Transverse colon (tissue), 4 donors: ENCODE results near the gene CYP2A7. TPM values are rescaled to one million over a fixed set of nuclear protein-coding genes. Genes with fewer than 3 reads are reported as not detected.
"Not testable (repeated sequence)": the region's sequence is repeated elsewhere in the genome, so short reads cannot be mapped to it uniquely, and the experiment has no call there.

Experiments
- DNase-seq: peaks from one replicate; pipeline ENCODE4 v3.0.0-alpha.2; 2019
- H3K27ac ChIP-seq, 4 donors: fragments of 200-600 bp; sonication (generic); 2 replicates each; pipeline ENCODE4 v1.5.1; 2016 to 2018; ENCODE audit warnings: inconsistent platforms in 4 of 4
- H3K27me3 ChIP-seq: fragments of 200-600 bp; sonication (generic); 2 replicates; pipeline ENCODE4 v1.5.1; 2017; ENCODE audit warnings: inconsistent platforms
- H3K36me3 ChIP-seq, 4 donors: fragments of 200-600 bp; sonication (generic); 2 replicates each; pipeline ENCODE4 v1.5.1; 2017 to 2019; ENCODE audit warnings: inconsistent platforms in 4 of 4
- H3K4me1 ChIP-seq, 4 donors: fragments of 200-600 bp; sonication (generic); 2 replicates each; pipeline ENCODE4 v1.5.1; 2017 to 2020; ENCODE audit warnings: inconsistent platforms in 4 of 4
- H3K4me3 ChIP-seq, 4 donors: fragments of 200-600 bp; sonication (generic); 1 replicate in 1 of 4; 2 replicates in 3 of 4; pipeline versions ENCODE4 v1.5.1 to v1.6.1; 2017 to 2019; ENCODE audit warnings: inconsistent platforms in 4 of 4
- H3K9me3 ChIP-seq, 2 donors: fragments of 200-600 bp; sonication (generic); 2 replicates each; pipeline ENCODE4 v1.5.1; 2017 to 2019; ENCODE audit warnings: inconsistent platforms in 2 of 2
- CTCF ChIP-seq, 5 experiments: fragments of 200-600 bp in 3 of 5; fragments of 450-650 bp in 2 of 5; sonication (generic) in 3 of 5; IDR thresholded peaks; 1 replicate in 2 of 5; 2 replicates in 3 of 5; pipeline ENCODE4 v1.5.1; 2016 to 2017; ENCODE audit warnings: antibody characterized with exemption in 5 of 5, inconsistent platforms in 3 of 5, mild to moderate bottlenecking in 2 of 5, moderate library complexity in 1 of 5
- EP300 ChIP-seq: sonication (generic); formaldehyde crosslinking; IDR thresholded peaks from one replicate; pipeline ENCODE4 v1.6.1; 2017; ENCODE audit warnings: antibody characterized with exemption, low read depth
- POLR2A ChIP-seq: fragments of 450-650 bp; IDR thresholded peaks from one replicate; pipeline ENCODE4 v1.6.1; 2016; ENCODE audit warnings: antibody characterized with exemption, mild to moderate bottlenecking, moderate library complexity
- POLR2AphosphoS5 ChIP-seq, 3 donors: sonication (generic); formaldehyde crosslinking; IDR thresholded peaks; one replicate each; pipeline ENCODE4 v1.6.1; 2016; ENCODE audit warnings: antibody characterized with exemption in 3 of 3
- WGBS, 2 donors: methylation state at CpG; one replicate each; pipeline ENCODE4 v1.1.5; 2018; ENCODE audit warnings: low coverage in 1 of 2; 5-methylcytosine and 5-hydroxymethylcytosine counted together
- in situ Hi-C, 4 donors: fragments of 200-750 bp; cut with MboI; loops; one replicate each; pipeline versions ENCODE4 v1.15.0 to v1.15.1; 2017; ENCODE audit warnings: low sequenced_read_pairs in 3 of 4, low pct_ligation_motif_present in 1 of 4, low pct_unique_long_range_greater_than_20kb in 1 of 4
- intact Hi-C: fragments of 100-400 bp; cut with DNase I; formaldehyde crosslinking; loops from one replicate; pipeline ENCODE4 v1.15.1; 2023; ENCODE audit warnings: low total_unique reads
- total RNA-seq, 4 donors: library from RNA; depleted of rRNA; stranded (reverse); fragments of >200 nt; gene quantifications; one replicate each; pipeline ENCODE4 v1.1.0, GENCODE V29; 2016

Gene CYP2A7
- total RNA-seq, 4 donors from 2014 or later, result not detected

DNA sequence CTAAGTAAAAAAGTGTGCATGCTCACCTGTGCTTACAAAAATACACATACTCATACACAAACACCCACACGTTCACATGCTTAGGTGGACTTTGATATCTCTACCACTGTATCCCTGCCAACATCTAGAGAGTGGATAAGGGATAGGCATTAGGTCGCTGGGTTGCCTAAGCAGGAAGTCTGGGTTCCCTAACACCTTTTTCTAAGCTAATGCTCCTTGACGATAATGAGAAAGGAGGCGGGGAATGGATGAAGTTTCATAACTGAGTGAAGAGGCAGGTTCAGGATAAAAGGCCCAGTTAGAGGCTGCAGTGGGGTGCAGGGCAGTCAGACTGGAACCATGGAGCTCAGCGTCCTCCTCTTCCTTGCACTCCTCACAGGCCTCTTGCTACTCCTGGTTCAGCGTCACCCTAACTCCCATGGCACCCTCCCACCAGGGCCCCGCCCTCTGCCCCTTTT is 41.9 kb upstream of the CYP2A7 start:
- H3K9me3 ChIP-seq, result peaks cover 4 to 12% of the 10 kb centered on the region in 2 donors
- no peak overlapping the region for H3K4me3 ChIP-seq
- WGBS, 2 donors, result 20 to 65% methylated on average over 1 to 7 of the region's 7 CpGs
- H3K4me1 ChIP-seq, result peaks cover 14 to 33% (median 19%) of the 10 kb centered on the region in 4 donors
- in situ Hi-C loops (no loop called here), intact Hi-C loops (no loop called here)
- H3K27me3 ChIP-seq, result no peaks in the 10 kb centered on the region
- DNase-seq, result no peak
- no peak for TF ChIP-seq POLR2A
- TF ChIP-seq EP300, result no peak
- TF ChIP-seq CTCF (IDR thresholded peaks at IDR 0.05), result no peak
- TF ChIP-seq POLR2AphosphoS5 (IDR thresholded peaks at IDR 0.05), result peak in 1 of 3 donors; percentile 46
- H3K27ac ChIP-seq, result peak overlapping the region; percentile 3 to 68 (median 34)
- H3K36me3 ChIP-seq, result no peaks in the 10 kb centered on the region

GRCh38 chr19:40922237-40923160 is 40.5 kb upstream of the CYP2A7 start:
- H3K4me3 ChIP-seq, in situ Hi-C loops, intact Hi-C loops, H3K36me3 ChIP-seq, H3K27me3 ChIP-seq, DNase-seq: not testable (repeated sequence)
- Histone ChIP-seq H3K27ac (peak overlapping the region; percentile 67 to 75 (median 72)), H3K4me1 (peaks cover 14 to 33% (median 19%) of the 10 kb centered on the region in 4 donors), H3K9me3 (peaks cover 4 to 15% of the 10 kb centered on the region in 2 donors)
- 67 to 75% methylated on average over 3 to 11 of the region's 11 CpGs for WGBS, 2 donors

- peaks cover 14 to 33% (median 19%) of the 10 kb centered on the region in 4 donors for H3K4me1 ChIP-seq
- DNase-seq, result peak; percentile 83
- no peaks in the 10 kb centered on the region for H3K27me3 ChIP-seq
- in situ Hi-C loops (no loop called here), intact Hi-C loops (no loop called here)
- no peaks in the 10 kb centered on the region for H3K36me3 ChIP-seq
- 20 to 23% methylated on average over 1 to 9 of the region's 9 CpGs for WGBS, 2 donors
- peak overlapping the region; percentile 67 to 75 (median 72) for H3K27ac ChIP-seq
- no peak overlapping the region for H3K4me3 ChIP-seq
- TF ChIP-seq POLR2AphosphoS5 (IDR thresholded peaks at IDR 0.05) (peak in 2 of 3 donors; percentile 57 to 65), CTCF (IDR thresholded peaks at IDR 0.05) (no peak)
- peaks cover 4 to 15% of the 10 kb centered on the region in 2 donors for H3K9me3 ChIP-seq
Observed at GRCh38 chr19:40921005-40921897, 39.2 kb upstream of the CYP2A7 start.

DNA sequence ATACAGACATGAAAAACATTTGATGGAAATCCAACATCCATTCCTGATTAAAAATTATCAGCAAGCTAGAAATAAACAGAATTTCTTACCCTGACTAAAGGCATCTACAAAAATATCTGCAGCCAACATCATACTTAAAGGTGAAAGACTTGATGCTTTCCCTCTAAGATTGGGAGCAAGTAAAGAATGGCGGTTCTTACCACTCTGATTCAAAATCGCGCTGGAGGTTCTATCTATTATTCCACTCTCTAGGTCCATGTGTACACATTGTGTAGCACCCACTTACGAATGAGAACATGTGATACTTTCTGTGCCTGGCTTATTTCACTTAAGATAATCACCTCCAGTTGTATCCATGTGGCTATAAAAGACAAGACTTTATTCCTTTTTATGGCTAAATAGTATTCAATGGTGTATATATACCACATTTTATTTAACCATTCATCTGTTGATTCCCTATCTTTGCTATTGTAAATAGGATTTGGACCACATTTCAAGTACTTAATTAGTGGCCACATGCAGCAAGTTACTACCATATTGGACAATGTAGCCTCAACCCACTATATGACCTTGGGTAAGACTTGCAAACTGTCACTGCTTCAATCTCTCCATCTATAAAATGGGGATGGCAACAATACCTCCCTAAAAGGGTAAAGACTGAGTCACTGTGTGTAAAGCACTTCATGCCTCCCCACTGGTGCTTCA is 38.4 kb upstream of the CYP2A7 start:
- in situ Hi-C loops (no loop called here), intact Hi-C loops (no loop called here)
- Histone ChIP-seq H3K27ac (peak overlapping the region; percentile 67 to 75 (median 72)), H3K4me1 (peaks cover 14 to 33% (median 19%) of the 10 kb centered on the region in 4 donors), H3K4me3 (no peak overlapping the region), H3K9me3 (peaks cover 4 to 15% of the 10 kb centered on the region in 2 donors), H3K36me3 (no peaks in the 10 kb centered on the region), H3K27me3 (no peaks in the 10 kb centered on the region)
- TF ChIP-seq CTCF (IDR thresholded peaks at IDR 0.05) (no peak), POLR2A (no peak), EP300 (no peak), POLR2AphosphoS5 (IDR thresholded peaks at IDR 0.05) (no peak)
- WGBS, 2 donors, result 51 to 68% methylated on average over 4 of the region's 4 CpGs
- no peak for DNase-seq

DNA sequence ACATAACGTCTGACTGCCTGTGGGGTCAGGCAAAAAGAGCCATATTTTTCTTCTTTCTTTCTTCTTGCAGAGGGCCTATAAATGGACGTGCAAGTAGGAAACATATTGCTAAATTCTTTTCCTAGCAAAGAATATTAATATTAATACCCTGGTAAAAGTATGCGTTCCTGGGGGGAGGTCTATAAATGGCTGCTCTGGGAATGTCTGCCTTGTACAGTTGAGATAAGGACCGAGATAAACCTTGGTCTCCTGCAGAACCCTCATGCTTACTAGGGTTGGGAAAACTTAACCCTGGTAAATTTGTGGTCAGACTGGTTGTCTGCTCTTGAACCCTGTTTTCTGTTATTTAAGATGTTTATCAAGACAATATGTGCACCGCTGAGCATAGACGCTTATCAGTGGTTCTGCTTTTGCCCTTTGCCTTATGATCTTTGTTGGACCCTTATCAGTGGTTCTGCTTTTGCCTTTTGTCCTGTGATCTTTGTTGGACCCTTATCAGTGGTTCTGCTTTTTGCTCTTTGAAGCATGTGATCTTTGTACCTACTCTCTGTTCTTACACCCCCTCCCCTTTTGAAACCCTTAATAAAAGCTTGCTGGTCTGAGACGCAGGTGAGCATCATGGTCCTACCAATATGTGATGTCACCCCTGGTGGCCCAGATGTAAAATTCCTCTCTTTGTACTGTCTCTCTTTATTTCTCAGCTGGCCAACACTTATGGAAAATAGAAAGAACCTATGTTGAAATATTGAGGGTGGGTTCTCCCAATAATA is 37.7 kb upstream of the CYP2A7 start:
- H3K27me3 ChIP-seq, in situ Hi-C loops, H3K36me3 ChIP-seq, intact Hi-C loops, DNase-seq, H3K4me3 ChIP-seq: not testable (repeated sequence)
- WGBS, 2 donors, result 77 to 85% methylated on average over 4 to 7 of the region's 7 CpGs
- peaks cover 4 to 15% of the 10 kb centered on the region in 2 donors for H3K9me3 ChIP-seq
- H3K4me1 ChIP-seq, result peaks cover 14 to 33% (median 19%) of the 10 kb centered on the region in 4 donors
- H3K27ac ChIP-seq, result peak overlapping the region in 3 of 4 donors; percentile 67 to 75 (median 71)

- Histone ChIP-seq H3K4me1 (peaks cover 9 to 22% (median 14%) of the 10 kb centered on the region in 4 donors), H3K9me3 (peaks cover 4 to 15% of the 10 kb centered on the region in 2 donors)
- in situ Hi-C loops, H3K27ac ChIP-seq, DNase-seq, H3K27me3 ChIP-seq, H3K36me3 ChIP-seq, H3K4me3 ChIP-seq, intact Hi-C loops: not testable (repeated sequence)
- 51% methylated on average over 2 of the region's 2 CpGs; no CpG with 5 or more reads in 1 of the 2 donors for WGBS, 2 donors
Observed at GRCh38 chr19:40918303-40918702, 36.3 kb upstream of the CYP2A7 start.
